HG03175 (cell line): Measurements from ENCODE around the gene TNRC6C.
"Not testable (repeated sequence)": the region's sequence is repeated elsewhere in the genome, so short reads cannot be mapped to it uniquely, and the experiment has no call there.

Experiments
- ATAC-seq: cut with Tn5 transposase; IDR thresholded peaks from one replicate; pipeline ENCODE4 v1.9.1; 2021; ENCODE audit warnings: mild to moderate bottlenecking, moderate library complexity; ENCODE audit not compliant: unreplicated experiment

The TNRC6C gene

GRCh38 chr17:78040440-78041385 lies 82.2 kb downstream of the TNRC6C start:
- no peak for ATAC-seq

DNA sequence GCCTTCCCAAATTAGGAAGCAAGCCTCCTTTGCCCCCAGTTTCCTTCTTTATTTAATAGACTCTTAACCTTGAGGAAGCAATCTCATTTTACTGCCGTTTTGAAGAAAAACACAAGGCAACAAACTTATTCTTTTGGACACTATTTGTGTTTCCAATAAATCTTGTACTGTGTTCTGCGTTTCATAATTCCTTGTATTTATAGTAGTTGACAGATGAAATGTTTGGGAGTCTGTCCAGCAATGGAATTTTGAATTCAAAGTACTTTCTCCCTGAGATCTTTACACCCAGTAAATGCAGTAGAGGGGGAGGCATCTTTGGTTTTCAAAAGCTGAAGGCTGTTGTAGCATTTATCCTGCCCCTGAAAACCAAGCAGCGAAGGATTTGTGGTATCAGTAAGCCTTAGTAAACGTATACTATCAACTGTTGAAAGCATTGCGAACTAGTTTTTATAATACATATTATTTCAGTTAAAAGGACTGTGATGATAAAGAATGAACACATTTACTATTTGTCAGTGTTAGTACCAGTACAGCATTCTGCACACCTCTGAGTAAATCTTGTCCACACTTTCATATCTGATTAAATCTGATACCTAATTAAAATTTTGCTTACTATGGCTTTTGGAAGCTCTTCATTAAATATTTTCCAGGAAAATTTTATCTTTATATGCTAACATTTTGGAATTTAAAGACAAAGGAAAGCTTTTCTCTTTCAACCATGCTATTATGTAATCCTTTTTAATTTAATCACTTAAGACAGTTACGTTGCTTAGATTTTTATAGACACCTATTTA lies 83.1 kb downstream of the TNRC6C start:
- no peak for ATAC-seq

GRCh38 chr17:78042542-78042941 lies 84.0 kb downstream of the TNRC6C start:
- no peak for ATAC-seq

DNA sequence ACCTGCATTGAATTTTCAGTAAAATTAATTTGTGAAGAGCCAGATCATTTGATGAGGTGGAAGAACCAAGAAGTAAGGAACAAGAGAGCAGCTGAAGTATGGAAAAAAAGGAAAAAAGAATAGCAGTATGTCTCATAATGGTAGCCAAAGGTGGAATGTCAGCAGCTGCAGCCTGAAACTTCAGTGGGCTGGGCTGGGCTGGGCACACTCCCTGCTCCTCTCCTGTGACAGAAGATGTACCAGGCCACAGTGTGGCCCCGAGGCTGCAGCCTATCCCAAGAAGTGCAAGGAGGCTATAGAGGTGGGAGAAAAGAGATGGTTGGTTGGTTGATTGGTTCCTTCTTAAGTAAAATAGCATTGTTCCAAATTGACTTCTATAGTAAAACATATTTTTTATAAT lies 84.5 kb downstream of the TNRC6C start:
- ATAC-seq: no peak

DNA sequence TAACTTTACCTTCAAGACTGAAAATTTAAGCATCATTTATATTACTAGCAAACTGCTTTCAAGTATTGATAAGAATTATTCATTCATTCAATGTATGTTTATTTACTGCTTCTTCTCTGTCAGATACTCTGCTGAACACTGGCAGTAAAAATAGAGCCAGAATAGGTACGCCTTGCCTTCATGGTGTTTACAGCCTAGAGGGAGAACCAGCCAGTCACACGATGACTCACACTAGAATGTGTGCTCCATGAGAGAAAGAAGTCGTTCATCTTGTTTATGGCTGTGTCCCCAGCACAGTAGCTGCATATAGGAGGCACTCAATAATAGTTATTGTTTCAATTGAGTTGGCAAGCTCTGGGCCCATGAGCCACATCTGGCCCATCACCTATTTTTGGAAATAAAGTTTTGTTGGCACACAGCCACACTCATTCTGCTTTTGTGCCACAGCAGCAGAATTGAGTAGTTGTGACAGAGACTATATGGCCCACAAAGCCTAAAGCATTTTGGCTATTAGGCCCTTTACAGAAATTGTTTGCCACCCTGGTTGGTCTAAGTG lies 85.9 kb downstream of the TNRC6C start:
- ATAC-seq: no peak

DNA sequence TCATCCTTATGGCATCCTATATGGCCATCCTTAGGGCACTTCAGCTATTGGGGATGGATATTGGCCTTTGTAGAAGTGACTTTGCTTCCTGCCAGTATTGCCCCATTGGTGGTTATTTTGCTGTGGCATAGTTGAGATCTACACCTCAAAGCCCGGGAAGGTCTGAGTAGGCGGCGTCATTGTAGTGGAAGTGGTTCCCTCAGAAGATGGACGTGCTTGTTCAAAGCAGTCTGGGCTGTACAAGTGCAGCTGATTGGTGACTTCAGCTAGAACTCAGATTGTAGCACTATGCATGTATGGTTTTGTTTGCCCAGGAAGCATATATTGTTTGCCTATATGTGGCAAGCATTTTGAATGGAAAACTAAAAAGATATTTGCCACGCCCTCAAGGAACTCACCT lies 86.8 kb downstream of the TNRC6C start:
- ATAC-seq: no peak

GRCh38 chr17:78046923-78047322 lies 88.4 kb downstream of the TNRC6C start:
- ATAC-seq: no peak

GRCh38 chr17:78048346-78049292 lies 90.1 kb downstream of the TNRC6C start:
- ATAC-seq: no peak

DNA sequence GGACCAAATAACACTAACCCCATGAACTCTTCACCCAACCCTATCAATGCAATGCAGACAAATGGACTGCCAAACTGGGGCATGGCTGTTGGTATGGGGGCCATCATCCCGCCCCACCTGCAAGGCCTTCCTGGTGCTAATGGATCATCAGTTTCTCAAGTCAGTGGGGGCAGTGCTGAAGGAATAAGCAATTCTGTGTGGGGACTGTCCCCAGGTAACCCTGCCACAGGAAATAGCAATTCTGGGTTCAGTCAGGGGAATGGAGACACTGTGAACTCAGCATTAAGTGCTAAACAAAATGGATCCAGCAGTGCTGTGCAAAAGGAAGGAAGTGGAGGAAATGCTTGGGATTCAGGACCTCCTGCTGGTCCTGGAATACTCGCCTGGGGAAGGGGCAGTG lies 91.1 kb downstream of the TNRC6C start:
- no peak for ATAC-seq

DNA sequence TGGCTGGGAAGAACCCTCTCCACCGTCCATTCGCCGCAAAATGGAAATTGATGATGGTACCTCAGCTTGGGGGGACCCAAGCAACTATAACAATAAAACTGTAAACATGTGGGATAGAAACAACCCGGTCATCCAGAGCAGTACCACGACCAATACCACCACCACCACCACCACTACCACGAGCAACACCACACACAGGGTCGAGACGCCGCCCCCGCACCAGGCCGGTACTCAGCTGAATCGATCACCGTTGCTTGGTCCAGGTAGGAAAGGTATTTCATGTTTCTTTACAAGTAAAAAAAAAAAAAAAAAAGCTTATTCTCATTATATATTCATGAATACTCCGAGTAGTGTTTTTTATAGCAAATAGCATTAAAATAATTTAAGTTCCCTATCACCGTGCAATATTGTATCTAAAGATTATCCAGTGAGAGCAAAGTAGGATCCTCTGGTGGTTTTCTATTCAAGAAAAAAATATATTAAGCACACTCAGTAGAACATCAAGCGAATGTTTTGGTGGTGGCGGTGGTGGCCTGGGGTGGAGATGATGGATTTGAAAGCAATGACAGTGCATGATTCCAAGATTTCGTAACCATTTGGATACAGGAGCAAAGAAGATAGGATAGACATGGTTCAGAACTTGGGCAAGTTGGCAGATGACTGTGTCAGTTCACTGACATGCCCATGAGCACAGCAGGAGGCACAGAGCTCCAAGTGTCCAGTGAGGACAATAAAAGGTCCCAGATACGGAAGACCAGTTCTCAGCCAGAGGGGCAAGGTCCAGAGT lies 92.9 kb downstream of the TNRC6C start:
- ATAC-seq: no peak

DNA sequence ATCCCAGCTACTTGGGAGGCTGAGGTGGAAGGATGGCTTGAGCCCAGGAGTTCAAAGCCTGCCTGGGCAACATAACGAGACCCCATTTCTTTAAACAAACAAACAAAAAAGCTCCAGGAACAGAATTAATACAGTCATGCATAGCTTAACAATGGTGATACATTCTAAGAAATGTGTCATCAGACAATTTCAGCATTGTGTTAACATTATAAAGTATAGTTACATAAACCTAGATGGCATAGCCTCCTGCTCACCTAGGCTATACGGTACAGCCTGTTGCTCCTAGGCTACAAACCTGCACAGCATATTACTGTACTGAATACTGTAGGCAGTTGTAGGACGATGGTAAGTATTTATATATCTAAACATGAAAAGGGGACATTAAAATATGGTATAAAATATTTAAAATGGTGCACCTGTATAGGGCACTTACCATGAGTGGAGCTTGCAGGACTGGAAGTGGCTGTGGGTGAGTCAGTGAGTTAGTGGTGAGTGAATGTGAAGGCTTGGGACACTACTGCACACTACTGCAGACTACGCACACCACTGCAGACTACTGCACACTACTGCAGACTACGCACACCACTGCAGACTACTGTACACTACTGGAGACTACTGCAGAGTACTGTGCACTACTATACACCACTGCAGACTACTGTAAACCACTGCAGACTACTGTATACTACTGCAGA lies 95.4 kb downstream of the TNRC6C start:
- ATAC-seq: no peak

DNA sequence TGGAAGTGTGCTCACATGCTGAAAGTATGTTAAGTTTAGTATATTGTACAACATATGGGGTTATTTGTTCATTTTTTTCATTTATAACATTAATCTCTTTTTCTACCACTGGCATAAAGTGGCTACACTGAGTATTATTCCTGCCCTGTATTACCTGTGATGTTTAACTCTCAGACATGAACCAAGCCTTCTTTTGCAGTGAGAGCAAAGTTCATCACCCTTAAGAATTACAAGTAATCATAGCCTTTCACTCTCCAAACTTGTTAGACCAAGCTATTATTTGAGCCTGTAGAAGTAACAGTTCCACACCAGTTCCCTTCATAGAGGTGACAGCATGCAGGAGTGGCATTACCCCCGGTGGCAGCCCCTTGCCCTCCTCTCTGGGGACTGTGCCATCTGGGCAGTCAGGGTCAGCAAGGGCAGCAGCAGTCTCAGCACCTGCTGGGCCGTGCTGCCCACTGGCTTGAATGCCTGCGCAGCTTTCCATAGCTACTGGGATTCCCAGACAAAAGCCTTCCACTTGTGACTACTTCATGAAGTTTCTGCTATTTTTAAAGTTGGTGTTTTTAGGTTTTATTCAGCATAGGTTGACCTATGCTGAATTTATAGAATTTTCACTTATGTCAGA lies 98.7 kb downstream of the TNRC6C start:
- ATAC-seq: no peak

DNA sequence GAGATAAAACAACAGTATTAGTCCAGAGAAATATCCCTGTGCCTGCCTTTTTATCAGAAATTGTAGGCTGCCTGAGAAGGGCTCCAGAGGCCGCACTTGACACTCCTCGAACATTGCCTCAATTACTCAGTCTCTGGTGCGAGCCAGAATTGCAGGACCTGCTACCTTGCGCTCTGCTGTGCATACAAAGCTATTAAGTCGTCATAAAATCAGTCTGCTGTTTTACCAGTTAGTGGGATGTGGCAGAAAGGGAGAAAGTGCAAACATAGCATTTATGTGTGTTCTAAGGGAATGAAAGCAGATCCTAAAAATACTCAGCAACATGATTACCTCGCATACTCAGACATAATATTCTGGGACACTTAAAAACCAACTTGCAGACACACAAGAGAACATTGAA lies 99.5 kb downstream of the TNRC6C start:
- no peak for ATAC-seq

- no peak for ATAC-seq
Measured at GRCh38 chr17:78058581-78058980, 100.1 kb downstream of the TNRC6C start.

- no peak for ATAC-seq
Measured at GRCh38 chr17:78062596-78062995, 104.1 kb downstream of the TNRC6C start.

DNA sequence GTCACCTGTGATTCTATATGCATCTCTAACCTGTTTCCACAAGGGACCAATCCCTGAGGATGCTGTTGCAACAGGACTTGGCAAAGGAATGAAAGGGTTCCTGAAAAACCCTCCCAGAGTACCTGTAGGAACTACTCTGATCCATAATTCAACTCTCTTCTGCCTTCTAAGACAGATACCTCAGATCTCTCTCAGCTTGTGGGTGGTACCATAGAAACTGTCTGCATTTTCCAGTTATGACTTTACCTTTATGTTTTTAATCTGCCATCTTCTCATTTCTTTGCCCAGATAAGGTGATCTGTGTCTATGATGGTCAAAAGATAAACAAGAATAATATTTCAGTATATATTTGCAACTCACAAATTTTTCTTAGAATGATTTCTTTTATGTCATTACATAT lies 105.0 kb downstream of the TNRC6C start:
- ATAC-seq: no peak

DNA sequence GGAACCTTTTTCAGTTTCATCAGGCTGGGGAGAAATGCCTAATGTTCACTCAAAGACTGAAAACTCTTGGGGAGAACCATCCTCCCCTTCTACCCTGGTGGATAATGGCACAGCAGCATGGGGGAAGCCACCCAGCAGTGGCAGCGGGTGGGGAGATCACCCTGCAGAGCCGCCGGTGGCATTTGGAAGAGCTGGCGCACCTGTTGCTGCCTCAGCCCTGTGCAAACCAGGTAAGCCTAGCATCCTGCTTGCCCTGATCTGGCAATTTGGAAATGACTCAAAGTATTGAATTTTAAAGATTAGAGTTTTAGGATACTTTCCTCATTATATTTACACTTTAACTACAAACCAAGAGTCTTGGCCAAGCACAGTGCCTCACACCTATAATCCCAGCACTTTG lies 106.2 kb downstream of the TNRC6C start:
- ATAC-seq: no peak

DNA sequence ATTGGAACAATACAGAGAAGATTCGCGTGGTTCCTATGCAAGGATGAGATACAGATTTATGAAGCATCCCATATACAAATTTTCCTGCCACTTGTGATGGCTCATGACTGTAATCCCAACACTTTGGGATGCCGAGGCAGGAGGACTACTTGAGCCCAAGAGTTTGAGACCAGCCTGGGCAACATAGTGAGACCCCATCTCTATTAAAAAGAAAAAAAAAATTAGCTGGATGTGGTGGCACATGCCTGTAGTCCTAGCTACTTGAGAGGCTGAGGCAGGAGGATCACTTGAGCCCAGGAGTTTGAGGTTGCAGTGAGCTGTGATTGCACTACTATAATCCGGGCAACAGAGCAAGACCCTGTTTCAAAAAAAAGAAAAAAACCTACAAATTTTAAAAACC lies 108.5 kb downstream of the TNRC6C start:
- not testable (repeated sequence) for ATAC-seq

- no peak for ATAC-seq
Measured at GRCh38 chr17:78069695-78070094, 111.2 kb downstream of the TNRC6C start.
